ENCODE data around the gene DUSP28. TPM values are rescaled to one million over a fixed set of nuclear protein-coding genes. Genes with fewer than 3 reads are reported as not detected.

Gene DUSP28
- total and polyA plus RNA-seq, 2 experiments from 2014 or later: 2.7 to 4.3 TPM

DNA sequence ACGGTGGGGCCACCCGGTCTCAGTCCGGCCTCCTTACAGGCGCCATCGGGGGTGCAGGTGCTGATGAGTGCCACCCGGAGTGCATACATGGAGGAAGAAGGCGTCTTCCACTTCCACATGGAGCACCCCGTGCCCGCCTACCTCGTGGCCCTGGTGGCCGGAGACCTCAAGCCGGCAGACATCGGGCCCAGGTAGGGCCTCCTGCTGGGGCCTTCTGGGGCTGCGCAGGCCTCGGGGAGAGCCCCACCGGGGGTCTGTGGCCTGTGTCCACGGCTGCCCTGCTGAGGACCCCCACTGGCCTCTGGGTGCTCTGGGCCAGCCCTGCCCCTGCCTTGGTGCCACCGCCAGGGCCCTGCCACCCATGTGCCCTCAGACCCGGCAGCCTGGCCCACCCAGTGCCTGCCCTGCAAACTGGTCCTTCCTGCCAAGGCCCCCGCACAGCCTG is 12.9 kb downstream of the DUSP28 start:
- Histone ChIP-seq H3F3A (replicated peaks; ENCODE audit: low read depth) (no peaks in the 10 kb centered on the region), H4K20me1 (replicated peaks; ENCODE audit: insufficient read depth) (no peaks in the 10 kb centered on the region; the same call in 1 of the 2 replicates), H3K36me3 (ENCODE audit: insufficient read depth) (no peaks in the 10 kb centered on the region), H3K27me3 (ENCODE audit: insufficient read depth) (peaks cover 16% of the 10 kb centered on the region), H2AFZ (no peak overlapping the region), H3K9me2 (ENCODE audit: insufficient read depth) (no peaks in the 10 kb centered on the region), H3K4me1 (ENCODE audit: insufficient read depth) (0 out of 2 replicates have a peak, but pooled peaks cover 3% of the 10 kb centered on the region), H3K27ac (ENCODE audit: low read depth) (no peak overlapping the region), H3K4me3 (no peak overlapping the region), H3K4me2 (no peak overlapping the region), H3K79me2 (replicated peaks; ENCODE audit: insufficient read depth) (no peaks in the 10 kb centered on the region)
- Mint-ChIP-seq H3K4me3 (no peak overlapping the region), H3K9me3 (no peaks in the 10 kb centered on the region), H3K4me1 (0 out of 3 replicates have a peak, but pooled peaks cover 2% of the 10 kb centered on the region), H3K27me3 (ENCODE audit: insufficient read depth, low read depth, poor library complexity) (peaks cover 19% of the 10 kb centered on the region), H3K27ac (no peak overlapping the region), H3K36me3 (ENCODE audit: low read depth) (no peaks in the 10 kb centered on the region)
- TF ChIP-seq, protein P1, sequence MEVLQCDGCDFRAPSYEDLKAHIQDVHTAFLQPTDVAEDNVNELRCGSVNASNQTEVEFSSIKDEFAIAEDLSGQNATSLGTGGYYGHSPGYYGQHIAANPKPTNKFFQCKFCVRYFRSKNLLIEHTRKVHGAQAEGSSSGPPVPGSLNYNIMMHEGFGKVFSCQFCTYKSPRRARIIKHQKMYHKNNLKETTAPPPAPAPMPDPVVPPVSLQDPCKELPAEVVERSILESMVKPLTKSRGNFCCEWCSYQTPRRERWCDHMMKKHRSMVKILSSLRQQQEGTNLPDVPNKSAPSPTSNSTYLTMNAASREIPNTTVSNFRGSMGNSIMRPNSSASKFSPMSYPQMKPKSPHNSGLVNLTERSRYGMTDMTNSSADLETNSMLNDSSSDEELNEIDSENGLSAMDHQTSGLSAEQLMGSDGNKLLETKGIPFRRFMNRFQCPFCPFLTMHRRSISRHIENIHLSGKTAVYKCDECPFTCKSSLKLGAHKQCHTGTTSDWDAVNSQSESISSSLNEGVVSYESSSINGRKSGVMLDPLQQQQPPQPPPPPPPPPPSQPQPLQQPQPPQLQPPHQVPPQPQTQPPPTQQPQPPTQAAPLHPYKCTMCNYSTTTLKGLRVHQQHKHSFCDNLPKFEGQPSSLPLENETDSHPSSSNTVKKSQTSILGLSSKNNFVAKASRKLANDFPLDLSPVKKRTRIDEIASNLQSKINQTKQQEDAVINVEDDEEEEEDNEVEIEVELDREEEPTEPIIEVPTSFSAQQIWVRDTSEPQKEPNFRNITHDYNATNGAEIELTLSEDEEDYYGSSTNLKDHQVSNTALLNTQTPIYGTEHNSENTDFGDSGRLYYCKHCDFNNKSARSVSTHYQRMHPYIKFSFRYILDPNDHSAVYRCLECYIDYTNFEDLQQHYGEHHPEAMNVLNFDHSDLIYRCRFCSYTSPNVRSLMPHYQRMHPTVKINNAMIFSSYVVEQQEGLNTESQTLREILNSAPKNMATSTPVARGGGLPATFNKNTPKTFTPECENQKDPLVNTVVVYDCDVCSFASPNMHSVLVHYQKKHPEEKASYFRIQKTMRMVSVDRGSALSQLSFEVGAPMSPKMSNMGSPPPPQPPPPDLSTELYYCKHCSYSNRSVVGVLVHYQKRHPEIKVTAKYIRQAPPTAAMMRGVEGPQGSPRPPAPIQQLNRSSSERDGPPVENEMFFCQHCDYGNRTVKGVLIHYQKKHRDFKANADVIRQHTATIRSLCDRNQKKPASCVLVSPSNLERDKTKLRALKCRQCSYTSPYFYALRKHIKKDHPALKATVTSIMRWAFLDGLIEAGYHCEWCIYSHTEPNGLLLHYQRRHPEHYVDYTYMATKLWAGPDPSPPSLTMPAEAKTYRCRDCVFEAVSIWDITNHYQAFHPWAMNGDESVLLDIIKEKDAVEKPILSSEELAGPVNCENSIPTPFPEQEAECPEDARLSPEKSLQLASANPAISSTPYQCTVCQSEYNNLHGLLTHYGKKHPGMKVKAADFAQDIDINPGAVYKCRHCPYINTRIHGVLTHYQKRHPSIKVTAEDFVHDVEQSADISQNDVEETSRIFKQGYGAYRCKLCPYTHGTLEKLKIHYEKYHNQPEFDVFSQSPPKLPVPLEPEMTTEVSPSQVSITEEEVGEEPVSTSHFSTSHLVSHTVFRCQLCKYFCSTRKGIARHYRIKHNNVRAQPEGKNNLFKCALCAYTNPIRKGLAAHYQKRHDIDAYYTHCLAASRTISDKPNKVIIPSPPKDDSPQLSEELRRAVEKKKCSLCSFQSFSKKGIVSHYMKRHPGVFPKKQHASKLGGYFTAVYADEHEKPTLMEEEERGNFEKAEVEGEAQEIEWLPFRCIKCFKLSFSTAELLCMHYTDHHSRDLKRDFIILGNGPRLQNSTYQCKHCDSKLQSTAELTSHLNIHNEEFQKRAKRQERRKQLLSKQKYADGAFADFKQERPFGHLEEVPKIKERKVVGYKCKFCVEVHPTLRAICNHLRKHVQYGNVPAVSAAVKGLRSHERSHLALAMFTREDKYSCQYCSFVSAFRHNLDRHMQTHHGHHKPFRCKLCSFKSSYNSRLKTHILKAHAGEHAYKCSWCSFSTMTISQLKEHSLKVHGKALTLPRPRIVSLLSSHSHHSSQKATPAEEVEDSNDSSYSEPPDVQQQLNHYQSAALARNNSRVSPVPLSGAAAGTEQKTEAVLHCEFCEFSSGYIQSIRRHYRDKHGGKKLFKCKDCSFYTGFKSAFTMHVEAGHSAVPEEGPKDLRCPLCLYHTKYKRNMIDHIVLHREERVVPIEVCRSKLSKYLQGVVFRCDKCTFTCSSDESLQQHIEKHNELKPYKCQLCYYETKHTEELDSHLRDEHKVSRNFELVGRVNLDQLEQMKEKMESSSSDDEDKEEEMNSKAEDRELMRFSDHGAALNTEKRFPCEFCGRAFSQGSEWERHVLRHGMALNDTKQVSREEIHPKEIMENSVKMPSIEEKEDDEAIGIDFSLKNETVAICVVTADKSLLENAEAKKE (CRISPR knock-in tag; IDR thresholded peaks at IDR 0.05): no peak
- TF ChIP-seq POLR2AphosphoS5 (IDR thresholded peaks at IDR 0.05; ENCODE audit: low read depth) (no peak), ZNF114 (CRISPR knock-in tag; IDR thresholded peaks at IDR 0.05) (no peak), CREB1 (CRISPR knock-in tag; IDR thresholded peaks at IDR 0.05; ENCODE audit: low read depth) (no peak), EZH2phosphoT487 (IDR thresholded peaks at IDR 0.05; ENCODE audit: unreplicated experiment) (no peak)
- TF ChIP-seq, protein P2, sequence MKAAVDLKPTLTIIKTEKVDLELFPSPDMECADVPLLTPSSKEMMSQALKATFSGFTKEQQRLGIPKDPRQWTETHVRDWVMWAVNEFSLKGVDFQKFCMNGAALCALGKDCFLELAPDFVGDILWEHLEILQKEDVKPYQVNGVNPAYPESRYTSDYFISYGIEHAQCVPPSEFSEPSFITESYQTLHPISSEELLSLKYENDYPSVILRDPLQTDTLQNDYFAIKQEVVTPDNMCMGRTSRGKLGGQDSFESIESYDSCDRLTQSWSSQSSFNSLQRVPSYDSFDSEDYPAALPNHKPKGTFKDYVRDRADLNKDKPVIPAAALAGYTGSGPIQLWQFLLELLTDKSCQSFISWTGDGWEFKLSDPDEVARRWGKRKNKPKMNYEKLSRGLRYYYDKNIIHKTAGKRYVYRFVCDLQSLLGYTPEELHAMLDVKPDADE (IDR thresholded peaks at IDR 0.05): no peak
- TF ChIP-seq, protein P3, sequence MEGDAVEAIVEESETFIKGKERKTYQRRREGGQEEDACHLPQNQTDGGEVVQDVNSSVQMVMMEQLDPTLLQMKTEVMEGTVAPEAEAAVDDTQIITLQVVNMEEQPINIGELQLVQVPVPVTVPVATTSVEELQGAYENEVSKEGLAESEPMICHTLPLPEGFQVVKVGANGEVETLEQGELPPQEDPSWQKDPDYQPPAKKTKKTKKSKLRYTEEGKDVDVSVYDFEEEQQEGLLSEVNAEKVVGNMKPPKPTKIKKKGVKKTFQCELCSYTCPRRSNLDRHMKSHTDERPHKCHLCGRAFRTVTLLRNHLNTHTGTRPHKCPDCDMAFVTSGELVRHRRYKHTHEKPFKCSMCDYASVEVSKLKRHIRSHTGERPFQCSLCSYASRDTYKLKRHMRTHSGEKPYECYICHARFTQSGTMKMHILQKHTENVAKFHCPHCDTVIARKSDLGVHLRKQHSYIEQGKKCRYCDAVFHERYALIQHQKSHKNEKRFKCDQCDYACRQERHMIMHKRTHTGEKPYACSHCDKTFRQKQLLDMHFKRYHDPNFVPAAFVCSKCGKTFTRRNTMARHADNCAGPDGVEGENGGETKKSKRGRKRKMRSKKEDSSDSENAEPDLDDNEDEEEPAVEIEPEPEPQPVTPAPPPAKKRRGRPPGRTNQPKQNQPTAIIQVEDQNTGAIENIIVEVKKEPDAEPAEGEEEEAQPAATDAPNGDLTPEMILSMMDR (conservative IDR thresholded peaks at IDR 0.05; ENCODE audit: low read depth in 2 of 2): no peak
- ATAC-seq: no peak
- DNase-seq (ENCODE audit: low spot score): no peak

Measured in GM23338 (cell line).